HepG2 (cell line): Measurements from ENCODE around the gene MEGF6.

Experiments used
- CTCF ChIP-seq: sonication (generic); formaldehyde crosslinking; IDR thresholded peaks from 2 replicates; pipeline ENCODE4 v1.5.0; 2020; ENCODE audit warnings: mild to moderate bottlenecking, missing genetic modification reagents, moderate library complexity
- MAFK ChIP-seq, 2 experiments: IDR thresholded peaks in 1 of 2; conservative IDR thresholded peaks in 1 of 2; 2 replicates each; pipeline ENCODE4 v1.6.1; 2011; ENCODE audit warnings: improper control_type of control experiment in 2 of 2, low read length in 2 of 2
- POLR2AphosphoS2 ChIP-seq: IDR thresholded peaks from 2 replicates; pipeline ENCODE4 v1.6.1; 2011; ENCODE audit warnings: low read depth, low read length, improper control_type of control experiment
- POLR2AphosphoS5 ChIP-seq: IDR thresholded peaks from 2 replicates; pipeline ENCODE4 v1.6.1; 2012; ENCODE audit warnings: low read depth, low read length
- TAF1 ChIP-seq: sonication (generic); formaldehyde crosslinking; IDR thresholded peaks from 2 replicates; pipeline ENCODE4 v1.4.0; 2020; ENCODE audit warnings: missing genetic modification reagents
- ZNF121 ChIP-seq: sonication (generic); formaldehyde crosslinking; IDR thresholded peaks from 2 replicates; pipeline ENCODE4 v1.5.0; 2020; ENCODE audit warnings: mild to moderate bottlenecking, missing genetic modification reagents
- ZNF510 ChIP-seq: sonication (generic); formaldehyde crosslinking; IDR thresholded peaks from 2 replicates; pipeline ENCODE4 v1.4.0; 2020; ENCODE audit warnings: low read depth, mild to moderate bottlenecking, missing genetic modification reagents

GRCh38 chr1:3456449-3456963, 154.8 kb downstream of the MEGF6 start:
- no peak for TF ChIP-seq MAFK (conservative IDR thresholded peaks at IDR 0.05 in 1 of 2, IDR thresholded peaks at IDR 0.05 in 1 of 2; ENCODE audit: low read length in 2 of 2)
- no peak for TF ChIP-seq POLR2AphosphoS2
- no peak for TF ChIP-seq CTCF (CRISPR knock-in tag)
- TF ChIP-seq TAF1 (CRISPR knock-in tag) = peak; percentile 20; the same call in 1 of the 2 replicates
- TF ChIP-seq POLR2AphosphoS5 = peak; percentile 72
- TF ChIP-seq ZNF121 = no peak
- TF ChIP-seq ZNF510 (CRISPR knock-in tag) = no peak
